Mesendoderm (in vitro differentiated cells): Measurements from ENCODE around the gene CACTIN.
"Not testable (repeated sequence)": the region's sequence is repeated elsewhere in the genome, so short reads cannot be mapped to it uniquely, and the experiment has no call there.

Experiments
- DNase-seq: peaks from one replicate; pipeline ENCODE4 v3.0.0; 2013
- H2AK5ac ChIP-seq: 2 replicates; pipeline ENCODE4 v1.6.1; 2013; ENCODE audit warnings: low read length, inconsistent platforms
- H2BK120ac ChIP-seq: 2 replicates; pipeline ENCODE4 v1.6.1; 2013; ENCODE audit warnings: low read depth, mild to moderate bottlenecking, low read length, moderate library complexity, mixed read lengths
- H2BK15ac ChIP-seq: replicated peaks from 2 replicates; pipeline ENCODE4 v1.6.1; 2013; ENCODE audit warnings: low read depth, mild to moderate bottlenecking, moderate library complexity
- H2BK5ac ChIP-seq: 2 replicates; pipeline ENCODE4 v1.6.1; 2013; ENCODE audit warnings: low read length, inconsistent platforms
- H3K18ac ChIP-seq: 2 replicates; pipeline ENCODE4 v1.6.1; 2013; ENCODE audit warnings: mild to moderate bottlenecking, low read length, mixed read lengths
- H3K23ac ChIP-seq: one replicate; pipeline ENCODE4 v1.6.1; 2013; ENCODE audit warnings: low read length
- H3K27ac ChIP-seq: 2 replicates; pipeline ENCODE4 v1.5.1; 2013; ENCODE audit warnings: low read depth, mild to moderate bottlenecking, inconsistent platforms, low read length, moderate library complexity
- H3K27me3 ChIP-seq: 2 replicates; pipeline ENCODE4 v1.6.1; 2013; ENCODE audit warnings: low read length, control low read depth, mild to moderate bottlenecking, inconsistent platforms; ENCODE audit not compliant: insufficient read depth, poor library complexity
- H3K36me3 ChIP-seq: 2 replicates; pipeline ENCODE4 v1.6.1; 2013; ENCODE audit warnings: low read length, inconsistent platforms; ENCODE audit not compliant: control insufficient read depth, insufficient read depth
- H3K4ac ChIP-seq: one replicate; pipeline ENCODE4 v1.6.1; 2013; ENCODE audit warnings: low read depth, mild to moderate bottlenecking, low read length, moderate library complexity
- H3K4me1 ChIP-seq: 2 replicates; pipeline ENCODE4 v1.6.1; 2013; ENCODE audit warnings: low read depth, low read length, inconsistent platforms; ENCODE audit not compliant: control insufficient read depth
- H3K4me2 ChIP-seq: 2 replicates; pipeline ENCODE4 v1.6.1; 2013; ENCODE audit warnings: low read length
- H3K4me3 ChIP-seq: 2 replicates; pipeline ENCODE4 v1.5.1; 2013; ENCODE audit warnings: mild to moderate bottlenecking, low read length
- H3K56ac ChIP-seq: one replicate; pipeline ENCODE4 v1.6.1; 2013; ENCODE audit warnings: low read length
- H3K79me1 ChIP-seq: 2 replicates; pipeline ENCODE4 v1.6.1; 2013; ENCODE audit warnings: low read length, inconsistent platforms
- H3K79me2 ChIP-seq: 2 replicates; pipeline ENCODE4 v1.6.1; 2013; ENCODE audit warnings: mild to moderate bottlenecking, low read length; ENCODE audit not compliant: control insufficient read depth, insufficient read depth
- H3K9ac ChIP-seq: 2 replicates; pipeline ENCODE4 v1.6.1; 2013; ENCODE audit warnings: low read length, inconsistent platforms
- H4K5ac ChIP-seq: one replicate; pipeline ENCODE4 v1.6.1; 2013; ENCODE audit warnings: low read length
- H4K8ac ChIP-seq: one replicate; pipeline ENCODE4 v1.6.1; 2013; ENCODE audit warnings: low read depth, mild to moderate bottlenecking, control low read depth, low read length, moderate library complexity
- WGBS: extraction: QIAGEN DNeasy Blood & Tissue Kit; methylation state at CpG from one replicate; pipeline ENCODE4 v1.1.7; 2013; ENCODE audit warnings: low lambda C conversion rate, missing lambda C conversion rate; ENCODE audit not compliant: insufficient coverage; ENCODE audit errors: extremely low coverage; 5-methylcytosine and 5-hydroxymethylcytosine counted together

CACTIN gene

DNA sequence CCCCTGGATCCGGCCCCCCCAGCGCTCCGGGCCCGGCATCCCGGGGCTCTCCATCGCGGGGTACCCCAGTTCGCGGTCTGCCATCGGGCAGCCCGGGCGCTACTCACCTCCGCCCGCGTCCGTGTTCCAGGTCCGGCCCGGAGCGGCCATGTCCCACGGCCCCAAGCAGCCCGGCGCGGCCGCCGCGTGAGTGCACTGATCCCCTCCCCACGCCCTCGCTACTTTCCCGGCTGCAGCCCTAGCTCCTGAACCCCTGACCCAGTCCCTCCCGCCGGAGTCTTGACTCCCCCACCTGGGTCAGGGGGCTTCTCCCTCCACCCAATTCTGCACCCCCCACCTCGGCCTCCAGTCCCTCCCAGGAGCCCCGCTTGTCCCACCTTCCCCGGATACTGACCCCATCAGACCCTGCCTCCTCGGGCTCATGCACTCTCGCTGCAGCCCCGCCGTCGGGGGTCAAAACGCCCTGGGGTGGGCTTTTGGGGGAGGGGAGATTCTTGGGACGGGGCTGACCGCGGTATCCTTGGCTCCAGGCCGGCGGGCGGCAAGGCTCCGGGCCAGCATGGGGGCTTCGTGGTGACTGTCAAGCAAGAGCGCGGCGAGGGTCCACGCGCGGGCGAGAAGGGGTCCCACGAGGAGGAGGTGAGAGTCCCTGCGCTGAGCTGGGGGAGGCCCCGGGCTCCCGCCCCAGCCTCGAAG lies 53.3 kb downstream of the CACTIN start:
- H3K4me3 ChIP-seq = peak overlapping the region; percentile 66

DNA sequence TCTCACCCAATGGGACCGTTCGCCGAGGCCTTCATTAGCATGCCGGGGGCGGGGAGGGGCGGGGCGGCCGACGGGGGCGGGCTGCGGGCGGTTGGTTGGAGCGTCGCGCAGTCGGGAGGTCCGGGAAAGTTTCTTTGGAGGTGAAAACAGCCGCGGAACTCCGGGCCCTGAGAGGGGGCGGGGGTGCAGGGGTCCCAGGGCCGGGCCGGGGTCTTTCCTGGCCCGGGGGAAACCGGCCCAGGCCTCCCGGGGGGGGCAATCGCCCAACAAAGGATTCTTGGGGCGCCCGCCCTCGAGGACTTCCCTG lies 53.8 kb downstream of the CACTIN start, which contains the start of gene HMG20B:
Gene HMG20B, plus strand, starts transcription at position 90 of the 307 bp plus-strand sequence. CDS start 366 bp downstream, outside the sequence.
- H3K79me1 ChIP-seq = no peaks in the 10 kb centered on the region
- H3K27me3 ChIP-seq = no peaks in the 10 kb centered on the region
- H3K56ac ChIP-seq = peak within 1 kb of the TSS; percentile 84
- no peak within 1 kb of the TSS for H4K8ac ChIP-seq
- H3K23ac ChIP-seq = no peak within 1 kb of the TSS
- no peak within 1 kb of the TSS for H2BK15ac ChIP-seq
- H3K79me2 ChIP-seq = no peaks in the 10 kb centered on the region
- peak within 1 kb of the TSS; percentile 86 for H3K18ac ChIP-seq
- no peak for DNase-seq
- peak within 1 kb of the TSS; percentile 56 for H2BK120ac ChIP-seq
- H2AK5ac ChIP-seq = no peak within 1 kb of the TSS
- H3K4me3 ChIP-seq = peak within 1 kb of the TSS; percentile 66
- H3K9ac ChIP-seq = peak within 1 kb of the TSS; percentile 81
- peaks cover 6% of the 10 kb centered on the region for H3K4me1 ChIP-seq
- H3K4ac ChIP-seq = peak within 1 kb of the TSS; percentile 71
- peak within 1 kb of the TSS; percentile 66 for H3K4me2 ChIP-seq
- H3K27ac ChIP-seq = peak within 1 kb of the TSS; percentile 22
- H3K36me3 ChIP-seq = no peaks in the 10 kb centered on the region
- H2BK5ac ChIP-seq = no peak within 1 kb of the TSS
- no peak within 1 kb of the TSS for H4K5ac ChIP-seq
- WGBS = no CpG with 5 or more reads among the region's 30 CpGs

More for the DNA sequence above, 53.3 kb downstream of the CACTIN start:
- Histone ChIP-seq H3K79me1 (no peaks in the 10 kb centered on the region), H3K18ac (peak overlapping the region; percentile 86), H4K8ac (no peak overlapping the region), H2AK5ac (no peak overlapping the region), H2BK15ac (no peak overlapping the region), H3K56ac (peak overlapping the region; percentile 84), H3K79me2 (no peaks in the 10 kb centered on the region), H3K4me2 (peak overlapping the region; percentile 66), H3K4me1 (peaks cover 6% of the 10 kb centered on the region), H2BK120ac (peak overlapping the region; percentile 56), H3K36me3 (no peaks in the 10 kb centered on the region), H3K23ac (no peak overlapping the region), H3K9ac (peak overlapping the region; percentile 81), H2BK5ac (no peak overlapping the region), H3K27me3 (no peaks in the 10 kb centered on the region), H3K27ac (peak overlapping the region; percentile 22), H4K5ac (no peak overlapping the region), H3K4ac (peak overlapping the region; percentile 71)
- no peak for DNase-seq
- WGBS = no CpG with 5 or more reads among the region's 60 CpGs

DNA sequence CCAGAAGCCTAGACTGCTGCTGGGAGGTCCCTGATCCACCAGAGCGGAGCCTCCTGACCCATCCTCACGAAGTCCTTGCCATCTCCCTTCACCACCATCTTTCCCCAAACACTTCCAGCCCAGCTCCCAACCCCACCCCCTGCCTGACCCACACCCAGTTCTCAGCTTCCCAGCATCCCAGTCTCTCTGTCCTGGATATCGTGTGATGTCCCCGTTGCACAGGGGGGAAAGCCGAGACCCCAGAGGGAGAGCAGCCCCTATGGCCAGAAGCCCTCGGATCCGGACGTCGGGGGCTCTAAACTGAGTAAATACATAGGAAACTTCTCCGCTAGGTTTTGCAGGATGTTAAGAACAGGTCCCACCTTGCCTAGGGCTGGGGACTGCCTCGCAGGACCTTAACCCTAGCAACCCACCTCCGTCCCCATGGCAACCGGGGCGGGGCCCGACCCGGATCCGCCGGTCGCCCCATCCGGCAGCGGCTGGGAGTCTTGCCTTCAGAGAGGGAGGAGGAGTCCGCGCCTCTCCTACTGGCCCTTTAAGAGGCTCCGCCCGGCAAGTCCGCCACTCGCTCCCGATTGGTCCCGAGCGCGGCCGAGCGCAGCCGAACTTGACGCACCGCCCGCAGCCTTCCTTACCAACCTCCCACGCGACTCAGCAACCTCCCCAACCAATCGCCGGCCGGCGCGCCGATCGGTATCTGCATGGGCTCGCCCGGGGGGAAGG lies 54.3 kb downstream of the CACTIN start:
- H3K36me3 ChIP-seq = no peaks in the 10 kb centered on the region
- peak overlapping the region; percentile 60 for H3K56ac ChIP-seq
- H3K9ac ChIP-seq = no peak overlapping the region
- no peak overlapping the region for H3K4me3 ChIP-seq
- H3K23ac ChIP-seq = no peak overlapping the region
- H4K8ac ChIP-seq = no peak overlapping the region
- no peak overlapping the region for H2AK5ac ChIP-seq
- no peak overlapping the region for H3K27ac ChIP-seq
- peak; percentile 100 for DNase-seq
- no peaks in the 10 kb centered on the region for H3K79me1 ChIP-seq
- H3K18ac ChIP-seq = no peak overlapping the region
- H4K5ac ChIP-seq = no peak overlapping the region
- H2BK15ac ChIP-seq = no peak overlapping the region
- H3K4ac ChIP-seq = no peak overlapping the region
- H3K79me2 ChIP-seq = no peaks in the 10 kb centered on the region
- peak overlapping the region; percentile 40 for H3K4me2 ChIP-seq
- no CpG with 5 or more reads among the region's 48 CpGs for WGBS
- no peaks in the 10 kb centered on the region for H3K27me3 ChIP-seq
- no peak overlapping the region for H2BK120ac ChIP-seq
- H3K4me1 ChIP-seq = peaks cover 6% of the 10 kb centered on the region
- no peak overlapping the region for H2BK5ac ChIP-seq

GRCh38 chr19:3570606-3571011 lies 56.0 kb downstream of the CACTIN start:
- H3K4me1 ChIP-seq = peaks cover 2% of the 10 kb centered on the region
- DNase-seq = no peak
- no peak overlapping the region for H3K56ac ChIP-seq
- H3K4ac ChIP-seq = no peak overlapping the region
- no peak overlapping the region for H3K23ac ChIP-seq
- H4K8ac ChIP-seq = no peak overlapping the region
- no peaks in the 10 kb centered on the region for H3K36me3 ChIP-seq
- H2BK120ac ChIP-seq = no peak overlapping the region
- H3K18ac ChIP-seq = no peak overlapping the region
- H3K27ac ChIP-seq = no peak overlapping the region
- H2AK5ac ChIP-seq = no peak overlapping the region
- H2BK15ac ChIP-seq = no peak overlapping the region
- H2BK5ac ChIP-seq = no peak overlapping the region
- H3K79me1 ChIP-seq = no peaks in the 10 kb centered on the region
- no peak overlapping the region for H4K5ac ChIP-seq
- no peaks in the 10 kb centered on the region for H3K27me3 ChIP-seq
- no peak overlapping the region for H3K9ac ChIP-seq
- no peaks in the 10 kb centered on the region for H3K79me2 ChIP-seq
- no peak overlapping the region for H3K4me2 ChIP-seq
- no CpG with 5 or more reads among the region's 7 CpGs for WGBS
- no peak overlapping the region for H3K4me3 ChIP-seq

- not testable (repeated sequence) for H3K36me3 ChIP-seq, H3K79me2 ChIP-seq, H3K79me1 ChIP-seq, H3K27me3 ChIP-seq, H2AK5ac ChIP-seq, H3K56ac ChIP-seq, H3K23ac ChIP-seq, H2BK5ac ChIP-seq, H3K4me3 ChIP-seq, H4K5ac ChIP-seq, H2BK15ac ChIP-seq, H3K18ac ChIP-seq, DNase-seq, H3K4me1 ChIP-seq, H3K4ac ChIP-seq, H4K8ac ChIP-seq, H2BK120ac ChIP-seq, H3K9ac ChIP-seq, H3K4me2 ChIP-seq, H3K27ac ChIP-seq
- WGBS = no CpG with 5 or more reads among the region's 11 CpGs
Observed at GRCh38 chr19:3570042-3570441, 56.5 kb downstream of the CACTIN start.
